ENCODE data around the gene KRT9. TPM values are rescaled to one million over a fixed set of nuclear protein-coding genes. Genes with fewer than 3 reads are reported as not detected.

Gene KRT9
- total RNA-seq, 1 experiment from 2014 or later, result not detected

Other genes starting within 250 kb of the KRT9 start
- not detected in 2 replicates for gene KRT33A, start 221.2 kb downstream of the KRT9 start, total RNA-seq (2014; rRNA removed; shearing (Covaris generic))
- gene KRT33B, start 202.2 kb downstream of the KRT9 start, total RNA-seq (2014; rRNA removed; shearing (Covaris generic)), result not detected in 2 replicates
- not detected in 2 replicates for gene KRT34, start 189.8 kb downstream of the KRT9 start, total RNA-seq (2014; rRNA removed; shearing (Covaris generic))
- not detected in 2 replicates for gene KRT31, start 174.5 kb downstream of the KRT9 start, total RNA-seq (2014; rRNA removed; shearing (Covaris generic))
- gene KRT37, start 147.5 kb downstream of the KRT9 start, total RNA-seq (2014; rRNA removed; shearing (Covaris generic)), result not detected in 2 replicates
- not detected in 2 replicates for gene KRT38, start 131.1 kb downstream of the KRT9 start, total RNA-seq (2014; rRNA removed; shearing (Covaris generic))
- not detected in 2 replicates for gene KRT32, start 104.7 kb downstream of the KRT9 start, total RNA-seq (2014; rRNA removed; shearing (Covaris generic))
- not detected in 2 replicates for gene KRT35, start 90.9 kb downstream of the KRT9 start, total RNA-seq (2014; rRNA removed; shearing (Covaris generic))
- gene KRT36, start 82.1 kb downstream of the KRT9 start, total RNA-seq (2014; rRNA removed; shearing (Covaris generic)), result not detected in 2 replicates
- gene KRT13, start 66.4 kb downstream of the KRT9 start, total RNA-seq (2014; rRNA removed; shearing (Covaris generic)), result not detected in 2 replicates
- gene KRT15, start 53.2 kb downstream of the KRT9 start, total RNA-seq (2014; rRNA removed; shearing (Covaris generic)), result 0.13 and 0.61 TPM in 2 replicates
- not detected in 2 replicates for gene KRT19, start 43.8 kb downstream of the KRT9 start, total RNA-seq (2014; rRNA removed; shearing (Covaris generic))
- gene KRT14, start 14.8 kb upstream of the KRT9 start, total RNA-seq (2014; rRNA removed; shearing (Covaris generic)), result not detected in 2 replicates
- not detected in 2 replicates for gene KRT16, start 40.7 kb upstream of the KRT9 start, total RNA-seq (2014; rRNA removed; shearing (Covaris generic))
- gene KRT17, start 52.5 kb upstream of the KRT9 start, total RNA-seq (2014; rRNA removed; shearing (Covaris generic)), result not detected in 2 replicates
- gene EIF1, start 116.8 kb upstream of the KRT9 start, total RNA-seq (2014; rRNA removed; shearing (Covaris generic)), result 129 and 155 TPM in 2 replicates
- gene GAST, start 140.3 kb upstream of the KRT9 start, total RNA-seq (2014; rRNA removed; shearing (Covaris generic)), result not detected in 2 replicates
- 0.40 and 0.53 TPM in 2 replicates for gene HAP1, start 162.6 kb upstream of the KRT9 start, total RNA-seq (2014; rRNA removed; shearing (Covaris generic))
- gene JUP, start 214.7 kb upstream of the KRT9 start, total RNA-seq (2014; rRNA removed; shearing (Covaris generic)), result 0.50 and 0.83 TPM in 2 replicates
- gene P3H4, start 239.9 kb upstream of the KRT9 start, total RNA-seq (2014; rRNA removed; shearing (Covaris generic)), result 29.9 and 31.2 TPM in 2 replicates
- gene FKBP10, start 240.9 kb upstream of the KRT9 start, total RNA-seq (2014; rRNA removed; shearing (Covaris generic)), result 236 and 244 TPM in 2 replicates